ENCODE measurements around the gene ADGRA1. TPM values are rescaled to one million over a fixed set of nuclear protein-coding genes. Genes with fewer than 3 reads are reported as not detected.

The ADGRA1 gene
- total RNA-seq, 3 donors from 2014 or later (not counting 1 experiment from before 2014, with no cell fraction given), result not detected

- H3K4me3 ChIP-seq (ENCODE audit: low read length), result no peak overlapping the region
- no peaks in the 10 kb centered on the region for H3K9me3 ChIP-seq (ENCODE audit: control insufficient read depth, insufficient read depth, low read length)
- no peak for TF ChIP-seq CTCF (IDR thresholded peaks at IDR 0.05)
- H3K27me3 ChIP-seq (ENCODE audit: control insufficient read depth, insufficient read depth, low read length), result no peaks in the 10 kb centered on the region
- Mint-ChIP-seq H3K9me3 (no peaks in the 10 kb centered on the region), H3K27ac (no peak overlapping the region), H3K4me3 (no peak overlapping the region), H3K36me3 (no peaks in the 10 kb centered on the region), H3K27me3 (ENCODE audit: low read depth in 2 of 2) (peaks cover 0 to 3% of the 10 kb centered on the region in 2 donors), H3K4me1 (no peaks in the 10 kb centered on the region)
- DNase-seq (no peak), ATAC-seq (no peak)
- no peaks in the 10 kb centered on the region for H3K36me3 ChIP-seq (ENCODE audit: control insufficient read depth, insufficient read depth, low read length)
- H3K4me1 ChIP-seq (ENCODE audit: control insufficient read depth, insufficient read depth, low read length), result no peaks in the 10 kb centered on the region
- 88% methylated on average over 26 of the region's 26 CpGs for WGBS (ENCODE audit: insufficient coverage)
- intact Hi-C loops (cut with micrococcal nuclease), result no loop called here
- no peak overlapping the region for H3K27ac ChIP-seq (ENCODE audit: low read length)
Measured at GRCh38 chr10:133045556-133046389, 42.0 kb upstream of the ADGRA1 start.

GRCh38 chr10:133046390-133046765 is 41.3 kb upstream of the ADGRA1 start:
- no peak for ATAC-seq
- no peak for DNase-seq
- Histone ChIP-seq H3K4me3 (ENCODE audit: low read length) (no peak overlapping the region), H3K4me1 (ENCODE audit: control insufficient read depth, insufficient read depth, low read length) (no peaks in the 10 kb centered on the region), H3K9me3 (ENCODE audit: control insufficient read depth, insufficient read depth, low read length) (no peaks in the 10 kb centered on the region), H3K27ac (ENCODE audit: low read length) (no peak overlapping the region), H3K36me3 (ENCODE audit: control insufficient read depth, insufficient read depth, low read length) (no peaks in the 10 kb centered on the region), H3K27me3 (ENCODE audit: control insufficient read depth, insufficient read depth, low read length) (no peaks in the 10 kb centered on the region)
- Mint-ChIP-seq H3K36me3 (no peaks in the 10 kb centered on the region), H3K4me1 (no peaks in the 10 kb centered on the region), H3K9me3 (no peaks in the 10 kb centered on the region), H3K27me3 (ENCODE audit: low read depth in 2 of 2) (peaks cover 0 to 3% of the 10 kb centered on the region in 2 donors), H3K4me3 (no peak overlapping the region), H3K27ac (no peak overlapping the region)
- TF ChIP-seq CTCF (IDR thresholded peaks at IDR 0.05), result no peak
- 90% methylated on average over 14 of the region's 14 CpGs for WGBS (ENCODE audit: insufficient coverage)
- intact Hi-C loops (cut with micrococcal nuclease), result no loop called here

- Histone ChIP-seq H3K36me3 (ENCODE audit: control insufficient read depth, insufficient read depth, low read length) (no peaks in the 10 kb centered on the region), H3K4me3 (ENCODE audit: low read length) (no peak overlapping the region), H3K27me3 (ENCODE audit: control insufficient read depth, insufficient read depth, low read length) (no peaks in the 10 kb centered on the region), H3K9me3 (ENCODE audit: control insufficient read depth, insufficient read depth, low read length) (no peaks in the 10 kb centered on the region), H3K27ac (ENCODE audit: low read length) (no peak overlapping the region), H3K4me1 (ENCODE audit: control insufficient read depth, insufficient read depth, low read length) (no peaks in the 10 kb centered on the region)
- Mint-ChIP-seq H3K27ac (no peak overlapping the region), H3K36me3 (no peaks in the 10 kb centered on the region), H3K9me3 (no peaks in the 10 kb centered on the region), H3K4me3 (no peak overlapping the region), H3K4me1 (no peaks in the 10 kb centered on the region), H3K27me3 (ENCODE audit: low read depth in 2 of 2) (peaks cover 0 to 3% of the 10 kb centered on the region in 2 donors)
- intact Hi-C loops (cut with micrococcal nuclease), result no loop called here
- DNase-seq (no peak), ATAC-seq (no peak)
- WGBS (ENCODE audit: insufficient coverage), result 92% methylated on average over 42 of the region's 42 CpGs
- TF ChIP-seq CTCF (IDR thresholded peaks at IDR 0.05), result no peak
Measured at GRCh38 chr10:133047526-133048123, 40.1 kb upstream of the ADGRA1 start.
